Measurements from ENCODE around the gene SLC4A4.
A peak's percentile ranks its signal among the peaks of the same experiment; 100 is the strongest.

Gene SLC4A4

DNA sequence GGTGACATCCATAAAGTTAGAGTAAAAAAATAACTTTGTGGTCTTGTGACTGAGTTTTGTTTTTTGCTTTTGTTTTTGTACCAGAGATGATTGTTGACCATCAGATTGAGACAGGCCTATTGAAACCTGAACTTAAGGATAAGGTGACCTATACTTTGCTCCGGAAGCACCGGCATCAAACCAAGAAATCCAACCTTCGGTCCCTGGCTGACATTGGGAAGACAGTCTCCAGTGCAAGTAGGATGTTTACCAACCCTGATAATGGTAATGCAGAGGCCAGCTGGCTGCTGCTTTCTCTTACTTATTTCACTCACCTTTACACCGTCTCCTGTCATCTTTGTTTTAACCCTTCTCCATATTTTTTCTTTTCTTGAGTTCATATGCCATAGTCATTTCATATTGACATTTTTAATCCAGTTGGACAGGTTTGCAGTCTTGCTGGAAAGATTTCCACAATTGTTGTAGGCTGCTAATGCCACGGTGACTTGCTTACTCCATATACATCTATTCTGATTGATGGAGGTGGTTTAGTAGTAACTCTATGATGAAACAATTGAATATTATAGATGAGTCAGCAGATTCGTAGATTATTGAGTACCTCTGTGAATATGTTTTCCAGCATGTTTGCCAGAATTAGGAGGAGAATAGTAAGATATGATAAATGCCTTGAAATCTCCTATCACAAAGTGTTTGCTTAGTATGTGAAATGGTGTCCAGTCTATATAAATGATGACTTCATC lies 18.3 kb downstream of the SLC4A4 start:
- no peak for DNase-seq (ENCODE audit: low read depth)

DNA sequence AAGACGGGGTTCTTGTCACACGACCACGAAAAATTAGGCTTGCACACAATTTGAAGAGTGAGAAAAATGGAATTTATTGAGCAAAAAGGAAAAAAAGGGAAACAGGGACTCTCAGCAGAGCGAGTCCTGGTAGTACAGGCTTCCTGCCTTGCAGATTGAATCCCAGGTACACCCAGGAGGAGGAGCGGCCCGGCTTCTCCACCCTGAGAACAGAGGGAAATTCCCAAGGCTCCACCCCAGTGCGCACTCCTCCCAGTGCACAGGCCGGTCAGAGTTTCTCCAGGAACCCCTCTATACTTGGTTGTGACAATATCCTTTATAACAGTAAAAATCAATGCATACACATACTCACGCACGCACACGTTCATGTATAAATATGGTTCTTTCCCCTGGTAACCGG lies 22.0 kb downstream of the SLC4A4 start:
- no peak for DNase-seq (ENCODE audit: low read depth)

DNA sequence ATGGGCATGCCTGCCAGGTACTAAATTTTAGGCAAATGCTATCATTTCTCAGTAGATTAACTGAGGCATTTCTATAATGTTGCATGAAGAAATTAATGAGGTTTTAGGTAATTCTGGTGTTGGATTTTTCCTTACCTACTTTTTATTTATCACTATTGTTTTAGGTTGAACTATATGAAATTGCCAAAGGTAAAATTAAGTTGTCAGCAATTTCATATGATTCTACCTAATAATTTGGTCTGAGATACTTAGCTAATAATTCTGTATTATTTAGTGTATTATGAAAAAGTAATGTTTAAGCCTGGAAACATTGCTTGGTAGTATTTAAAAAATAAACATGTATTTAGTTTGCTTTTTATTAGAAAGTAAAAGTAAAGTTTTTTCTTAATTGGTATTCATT lies 22.7 kb downstream of the SLC4A4 start:
- DNase-seq (ENCODE audit: low read depth), result no peak

DNA sequence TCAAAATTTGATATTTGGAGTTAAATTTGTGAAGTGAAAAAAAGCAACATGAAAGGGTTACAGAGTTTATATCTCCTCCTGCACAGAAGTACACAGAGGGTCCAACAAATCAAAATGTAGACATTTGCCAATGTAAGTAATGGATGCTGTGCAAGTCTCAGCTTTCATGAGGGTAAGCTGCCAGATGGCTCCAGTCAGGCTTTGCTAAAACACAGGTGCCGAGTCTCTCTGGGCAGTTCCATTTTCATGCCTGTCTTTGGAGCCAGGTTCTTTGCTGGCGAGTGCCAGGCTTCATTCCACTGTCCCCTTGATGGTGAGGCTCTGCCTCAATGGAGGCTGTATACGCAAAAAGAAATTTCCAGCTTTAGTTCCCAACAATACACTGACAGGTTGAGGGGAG lies 27.9 kb downstream of the SLC4A4 start:
- DNase-seq (ENCODE audit: low read depth), result no peak

DNA sequence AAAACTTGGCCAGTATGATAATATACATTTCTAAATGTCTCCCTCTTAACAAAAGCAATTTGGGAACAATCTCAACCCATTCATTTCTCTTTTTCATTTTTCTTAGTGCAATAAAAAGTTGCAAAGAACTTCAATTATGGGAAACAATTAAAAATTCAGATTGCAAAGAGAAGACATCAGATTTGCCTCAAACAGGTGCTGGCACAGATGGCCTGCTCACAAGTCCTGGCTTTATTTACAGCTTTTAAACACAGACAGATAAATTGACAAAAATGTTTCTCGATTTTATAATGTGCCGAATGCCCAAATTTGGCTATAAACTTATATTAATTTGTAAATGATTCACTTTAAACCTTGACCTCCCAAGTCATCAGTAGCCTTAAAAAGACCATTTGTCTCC lies 28.7 kb downstream of the SLC4A4 start:
- no peak for DNase-seq (ENCODE audit: low read depth)

DNA sequence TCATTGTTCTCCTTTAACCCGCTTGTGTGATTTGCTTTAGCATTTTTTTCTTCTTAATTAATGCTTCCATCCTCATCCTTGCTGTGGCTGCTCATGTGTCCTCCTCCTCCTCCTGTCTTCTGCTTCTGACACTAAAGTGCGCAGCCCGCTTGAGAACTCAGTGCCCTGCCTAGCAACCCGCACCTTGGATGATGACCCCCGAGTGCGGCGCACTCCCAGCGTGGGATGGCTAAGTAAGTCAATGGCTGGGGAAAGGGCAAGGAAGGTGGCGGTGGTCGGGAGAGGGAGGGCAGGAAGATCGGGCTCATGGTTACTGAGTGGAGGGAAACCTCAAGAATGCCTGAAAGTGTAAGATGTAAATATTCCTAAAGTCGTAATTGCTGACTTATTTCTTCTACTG lies 30.1 kb downstream of the SLC4A4 start:
- DNase-seq (ENCODE audit: low read depth), result no peak

DNA sequence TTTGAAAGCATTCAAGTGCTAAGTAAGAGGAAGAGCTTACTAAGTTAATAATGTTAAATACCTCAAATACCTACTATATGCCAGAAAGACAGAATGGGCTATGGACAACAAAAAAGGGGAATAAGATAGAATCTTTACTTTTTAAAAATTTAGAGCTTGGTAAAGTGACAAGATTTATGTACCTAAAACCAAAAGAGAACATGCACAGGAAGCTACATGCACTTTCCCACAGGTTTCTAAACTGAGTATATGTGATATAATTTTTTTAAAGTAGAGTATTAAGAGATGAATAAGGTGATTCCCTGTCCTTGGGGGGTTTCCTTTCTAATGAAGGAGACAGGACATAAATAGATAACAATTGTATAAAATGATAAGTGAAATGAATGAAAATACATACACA lies 30.7 kb downstream of the SLC4A4 start:
- DNase-seq (ENCODE audit: low read depth), result no peak

DNA sequence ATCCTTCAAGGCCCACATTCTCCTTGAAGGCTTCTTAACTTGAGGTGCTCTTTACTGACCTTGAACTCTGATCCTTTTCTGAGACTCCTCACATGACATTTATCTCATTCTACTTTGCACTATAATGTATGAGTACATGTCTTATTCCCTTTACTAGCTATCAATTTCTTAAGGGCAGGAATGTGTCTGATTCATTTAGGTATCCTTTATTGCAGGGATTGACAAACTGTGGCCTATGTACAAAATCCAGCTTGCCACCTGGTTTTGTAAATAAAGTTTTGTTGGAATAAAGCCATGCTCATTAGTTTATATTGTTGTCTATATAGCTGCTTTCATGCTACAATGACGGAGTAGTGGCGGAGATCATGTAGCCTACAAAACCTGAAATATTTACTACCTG lies 36.7 kb downstream of the SLC4A4 start:
- no peak for DNase-seq (ENCODE audit: low read depth)

DNA sequence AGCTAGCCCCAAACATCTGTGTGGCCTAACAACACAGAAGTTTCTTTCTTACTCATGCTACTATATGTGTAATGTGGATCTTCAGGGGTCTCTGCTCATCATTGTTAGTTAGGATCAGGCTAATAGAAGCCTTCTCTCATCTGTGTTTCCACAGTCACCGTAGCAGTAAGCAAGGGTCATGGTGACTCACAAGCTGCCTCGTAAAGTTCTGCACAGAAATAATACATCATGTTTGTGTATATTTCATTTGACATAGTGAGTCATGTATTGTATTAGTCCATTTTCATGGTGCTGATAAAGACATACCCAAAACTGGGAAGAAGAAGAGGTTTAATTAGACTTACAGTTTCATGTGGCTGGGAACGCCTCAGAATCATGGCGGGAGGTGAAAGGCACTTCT lies 38.7 kb downstream of the SLC4A4 start:
- peak; percentile 94 for DNase-seq (ENCODE audit: low read depth)

DNA sequence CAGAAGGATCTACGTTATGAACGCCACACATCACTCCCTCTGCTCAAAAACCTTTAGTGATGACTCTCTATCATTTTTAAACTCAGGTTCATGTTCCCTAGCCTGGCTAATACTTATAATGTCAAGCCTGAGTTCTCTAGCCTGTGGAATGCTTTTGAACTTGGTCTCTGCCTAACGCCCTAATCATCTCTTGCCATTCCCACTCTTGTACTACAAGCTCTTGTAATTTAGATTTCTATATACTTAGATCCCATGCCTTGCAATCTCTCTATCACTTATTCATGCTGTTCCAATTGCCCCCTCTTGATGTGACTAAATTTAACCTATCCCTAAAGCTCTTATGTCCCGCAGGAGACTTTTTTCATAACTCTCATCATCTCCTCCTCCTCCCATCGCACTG lies 40.3 kb downstream of the SLC4A4 start:
- DNase-seq (ENCODE audit: low read depth), result no peak

DNA sequence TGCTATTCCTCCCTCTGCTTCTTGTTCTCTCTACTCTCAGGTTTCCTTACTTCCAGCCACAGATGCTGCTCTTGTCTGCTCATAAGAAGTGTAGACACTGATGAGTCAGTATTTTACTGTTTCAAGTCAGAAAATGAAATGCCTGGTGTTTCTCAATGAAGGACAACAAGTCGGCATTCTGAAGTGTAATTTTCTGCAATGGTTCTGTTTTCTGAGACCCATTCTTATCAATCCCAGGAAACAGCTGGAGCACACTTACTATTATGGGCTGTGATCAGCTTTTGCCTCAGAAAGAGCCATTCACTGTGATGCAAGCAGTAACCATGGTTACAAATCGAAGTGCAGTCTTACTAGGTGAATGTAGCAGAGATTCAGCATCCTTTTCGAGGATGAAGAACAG lies 42.0 kb downstream of the SLC4A4 start:
- peak; percentile 67 for DNase-seq (ENCODE audit: low read depth)

DNA sequence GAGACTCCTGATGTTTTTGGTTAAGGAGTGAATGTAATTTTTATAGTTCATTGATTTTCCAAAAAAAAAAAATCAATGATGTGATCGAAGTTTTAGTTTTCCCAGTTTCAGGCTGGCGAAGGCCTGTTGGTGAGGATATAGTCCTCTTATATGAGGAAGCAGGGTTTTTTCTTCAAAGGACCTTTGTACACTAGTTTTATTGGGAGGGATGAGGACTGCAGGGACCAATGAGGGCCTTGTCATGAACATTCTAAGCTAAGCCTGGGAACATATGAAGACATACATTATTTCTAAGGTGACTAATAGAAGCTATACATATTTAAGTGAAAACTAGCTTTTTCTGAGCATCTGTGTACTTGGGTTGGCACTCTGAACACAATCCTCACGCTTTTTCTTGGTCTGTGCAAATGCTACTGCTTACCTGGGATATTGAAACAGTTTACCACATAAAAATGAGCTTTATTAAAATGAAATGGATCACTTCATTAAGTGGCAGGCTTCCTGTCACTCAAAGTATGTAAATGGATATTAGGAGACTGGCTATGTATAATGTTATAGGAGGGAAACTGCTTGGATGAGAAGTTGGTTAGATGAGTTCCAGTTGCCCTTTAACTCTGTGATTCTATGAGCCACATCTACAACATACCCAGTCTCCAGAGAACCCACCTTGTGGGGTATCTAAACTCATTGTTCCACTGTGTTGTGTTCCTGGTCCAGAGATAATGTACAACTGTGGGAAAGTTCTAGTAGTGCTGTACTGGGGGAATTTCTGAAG lies 43.5 kb downstream of the SLC4A4 start:
- no peak for DNase-seq (ENCODE audit: low read depth)

DNA sequence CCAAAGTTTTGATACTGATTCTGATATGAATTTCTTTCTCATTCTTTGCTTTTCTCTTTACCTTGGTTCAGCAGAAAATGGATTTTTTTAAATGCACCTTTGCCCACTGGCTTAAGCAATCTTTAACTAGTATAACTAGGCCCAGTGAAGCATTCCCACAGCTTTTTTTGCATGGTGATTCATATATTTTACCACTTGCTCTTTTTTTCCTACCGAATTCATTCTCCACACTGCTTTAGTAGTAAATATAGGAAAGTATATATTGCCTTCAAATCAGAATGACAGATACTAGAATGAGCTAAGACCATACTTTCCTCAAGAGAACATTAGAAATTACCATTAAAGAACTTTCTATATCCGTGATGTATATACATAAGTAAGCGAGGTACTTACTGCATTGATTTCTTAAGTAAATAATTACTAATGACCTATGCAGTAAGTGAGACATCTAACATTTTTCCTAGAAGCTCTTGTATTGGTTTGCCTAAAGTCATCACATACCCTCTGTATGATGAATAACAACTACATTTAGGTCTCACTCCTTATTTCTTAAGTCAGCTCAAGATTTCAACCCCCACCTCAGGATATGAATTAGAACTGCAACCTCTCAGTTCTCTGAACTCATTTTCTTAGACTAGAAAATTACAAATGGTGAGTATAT lies 44.2 kb downstream of the SLC4A4 start:
- no peak for DNase-seq (ENCODE audit: low read depth)

DNA sequence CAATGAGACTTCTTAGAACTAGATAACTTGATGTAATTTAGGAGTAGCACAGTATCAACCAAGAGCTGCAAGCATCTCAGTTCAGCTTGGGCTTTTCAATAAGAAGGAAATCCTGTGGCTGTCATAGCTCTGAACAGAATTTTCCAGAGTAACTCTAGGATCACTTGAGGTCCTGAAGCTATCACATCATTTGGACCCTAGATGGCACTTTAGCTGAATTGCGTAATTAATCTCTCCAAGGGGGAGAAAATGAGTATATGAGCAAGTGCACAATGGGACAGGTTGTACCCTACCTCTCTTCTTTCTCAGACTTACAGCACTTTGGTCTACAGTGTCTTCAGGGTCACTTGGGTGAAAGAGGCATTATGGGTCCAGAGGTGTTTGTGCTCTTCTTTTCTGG lies 45.2 kb downstream of the SLC4A4 start:
- no peak for DNase-seq (ENCODE audit: low read depth)

DNA sequence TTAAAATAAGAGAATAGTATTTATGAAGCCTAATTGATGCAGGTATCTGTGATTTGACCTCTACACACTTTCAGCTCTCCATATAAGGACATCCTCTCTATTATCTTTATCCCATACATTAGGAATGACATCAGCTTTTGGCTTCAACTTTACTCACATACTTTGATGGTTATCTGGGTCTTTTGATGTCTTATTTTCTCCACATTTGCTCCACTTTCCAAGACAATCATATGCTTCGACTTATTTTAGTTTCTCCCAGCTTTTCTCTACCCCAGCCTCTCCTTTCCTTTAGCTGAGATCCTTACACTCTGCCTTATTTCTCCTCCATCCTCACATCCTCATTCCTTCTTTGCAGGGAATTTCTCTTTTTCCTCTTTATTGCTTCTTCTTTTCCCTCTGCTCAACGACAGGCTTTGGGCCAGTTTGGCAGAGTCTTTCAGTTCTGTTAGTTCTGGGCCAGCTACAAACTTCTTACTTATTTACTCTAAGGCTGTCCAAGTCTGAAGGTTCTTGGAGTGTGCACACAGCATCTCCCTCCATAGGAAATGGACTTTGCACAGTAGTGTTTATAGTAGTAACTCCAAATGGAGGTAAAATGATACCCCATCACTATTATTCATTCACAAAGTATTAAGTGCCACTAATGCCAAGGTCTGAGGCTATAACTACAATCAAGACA lies 50.5 kb downstream of the SLC4A4 start:
- peak; percentile 45 for DNase-seq (ENCODE audit: low read depth)

DNA sequence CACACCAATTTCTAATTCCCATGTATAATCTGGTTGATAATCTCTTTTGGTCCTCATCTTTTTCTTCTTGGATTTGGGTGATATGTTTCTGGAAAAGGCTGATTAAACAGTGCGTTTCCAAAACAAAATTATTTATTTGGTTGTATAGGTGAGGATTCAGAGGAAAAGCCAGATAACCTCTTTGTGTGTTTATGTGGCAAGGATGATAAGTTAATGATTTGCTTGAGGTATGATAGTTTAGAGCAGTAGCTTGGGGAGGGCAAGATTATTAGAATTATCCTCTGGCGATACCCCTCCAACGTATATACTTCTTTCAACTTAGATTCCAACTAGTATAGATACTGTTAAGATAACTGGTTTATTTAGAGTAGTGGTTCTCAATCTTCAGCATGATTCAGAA lies 53.3 kb downstream of the SLC4A4 start:
- DNase-seq (ENCODE audit: low read depth), result no peak

DNA sequence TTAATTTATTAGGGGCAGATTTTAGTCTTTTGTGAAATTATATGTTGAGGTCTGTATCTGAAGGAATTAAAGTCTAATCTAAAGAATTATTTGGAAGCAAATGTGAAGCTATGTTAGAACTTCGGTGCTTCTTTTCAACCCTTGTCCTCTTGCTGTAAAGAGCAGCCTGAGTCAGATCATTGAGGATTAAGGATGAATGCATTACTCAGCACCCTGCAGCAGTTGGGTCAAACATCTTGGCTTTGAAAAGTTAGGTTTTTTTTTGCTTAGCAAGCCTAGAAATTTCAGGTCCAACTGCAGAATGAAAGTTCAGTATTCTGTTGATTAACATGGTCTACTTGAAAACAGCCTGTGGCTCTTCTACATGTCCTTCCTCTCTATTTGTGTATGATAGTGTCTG lies 57.6 kb downstream of the SLC4A4 start:
- peak; percentile 70 for DNase-seq (ENCODE audit: low read depth)

DNA sequence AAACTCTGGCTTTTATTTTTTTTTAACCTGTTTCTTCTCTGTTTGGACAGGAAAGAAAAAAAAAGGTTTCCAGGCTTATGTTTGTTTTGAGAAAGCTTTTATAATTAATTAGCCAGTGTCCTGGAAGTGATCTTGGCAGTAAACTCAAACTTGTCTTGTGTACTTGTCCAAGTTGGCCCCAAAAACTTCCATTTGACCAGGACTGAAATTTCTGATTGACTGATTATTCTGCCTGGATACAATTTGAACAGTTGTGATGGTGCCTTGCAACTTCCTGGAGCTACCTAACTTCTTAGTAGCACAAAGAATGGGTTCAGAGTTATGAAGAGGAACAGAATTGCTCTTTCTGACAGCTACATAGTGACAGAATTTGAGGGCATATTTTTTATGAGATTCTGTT lies 62.0 kb downstream of the SLC4A4 start:
- DNase-seq (ENCODE audit: low read depth), result no peak

DNA sequence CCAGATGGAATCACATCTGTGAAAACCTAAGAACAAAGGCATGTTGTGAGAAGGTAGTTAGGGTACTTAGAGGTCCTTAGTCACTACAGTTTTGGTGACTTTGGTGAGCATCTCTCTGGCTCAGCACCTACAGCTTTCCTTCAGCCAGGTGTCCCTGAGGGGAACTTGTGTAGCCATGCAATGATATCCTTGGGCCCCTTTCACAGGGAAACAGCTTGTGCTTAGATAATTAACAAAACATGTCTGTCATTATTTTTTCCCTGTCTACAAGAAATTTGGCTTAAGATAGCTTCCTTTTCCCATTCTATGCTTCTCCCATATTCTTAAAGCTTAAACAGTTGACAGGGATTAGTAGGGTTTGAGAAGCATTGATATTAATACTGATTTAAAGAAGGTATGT lies 63.8 kb downstream of the SLC4A4 start:
- DNase-seq (ENCODE audit: low read depth), result no peak

DNA sequence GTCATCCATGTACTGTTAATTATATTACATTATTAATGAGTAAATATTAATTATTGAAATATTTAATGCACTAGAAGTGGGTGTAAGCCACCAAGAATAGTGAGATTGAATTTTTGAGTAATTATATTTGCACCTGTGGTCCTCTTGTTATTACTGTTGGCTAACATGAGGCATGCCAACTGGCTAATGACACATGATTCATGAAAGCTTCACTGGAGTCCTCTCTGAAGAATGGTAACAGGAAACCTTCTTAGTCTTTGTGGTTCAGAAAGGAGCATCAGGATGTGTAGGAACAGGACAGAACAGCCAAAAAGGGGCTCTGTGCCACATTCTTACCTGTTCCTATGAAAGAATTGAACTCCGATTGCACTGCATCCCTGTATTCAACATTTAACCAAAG lies 65.2 kb downstream of the SLC4A4 start:
- peak; percentile 27 for DNase-seq (ENCODE audit: low read depth)

DNA sequence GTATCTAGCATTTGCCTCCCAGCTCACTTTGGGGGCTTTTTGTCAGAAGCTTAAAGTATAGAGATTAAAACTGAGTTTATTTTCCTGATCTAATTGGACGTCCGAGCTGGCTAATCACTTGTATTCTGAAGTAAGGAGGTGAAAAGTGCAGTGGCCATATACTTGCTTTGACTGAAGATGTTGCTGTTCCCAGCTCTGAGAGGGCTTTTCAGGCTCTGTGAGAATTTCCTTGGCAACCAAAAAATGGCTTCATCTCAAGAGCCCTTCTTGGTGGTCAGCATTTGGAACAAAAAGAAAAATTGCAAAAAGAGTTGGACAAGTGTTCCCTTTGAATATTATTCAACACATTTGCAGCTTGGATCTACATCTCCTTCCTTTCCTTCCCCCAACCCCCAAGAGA lies 67.0 kb downstream of the SLC4A4 start:
- no peak for DNase-seq (ENCODE audit: low read depth)

DNA sequence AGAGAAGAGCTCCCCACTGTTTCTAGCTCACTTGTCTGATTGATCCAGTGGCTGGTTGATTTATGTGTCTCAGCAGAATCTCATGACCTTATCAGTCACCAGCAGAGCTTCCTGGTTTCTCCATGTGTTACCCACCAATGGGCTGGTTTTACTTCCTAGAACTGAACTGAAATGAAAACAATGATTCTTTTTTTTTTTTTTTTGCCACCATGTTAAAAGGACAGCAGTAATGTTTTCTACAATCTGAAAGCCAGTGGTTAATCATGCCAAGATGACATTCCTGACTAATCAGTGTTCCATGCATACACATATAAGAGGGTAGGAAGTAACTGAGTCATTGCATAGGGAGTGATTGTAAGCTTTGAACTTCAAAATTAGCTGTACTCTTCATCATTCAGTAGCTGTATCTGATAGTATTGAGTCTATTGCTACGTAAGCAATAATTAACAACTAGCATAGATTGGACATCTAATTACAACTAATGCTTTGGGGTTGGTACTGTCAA lies 67.7 kb downstream of the SLC4A4 start:
- peak; percentile 86 for DNase-seq (ENCODE audit: low read depth)
